ENCODE results near the gene QRICH2.

- TF ChIP-seq POLR2A (IDR thresholded peaks at IDR 0.05) (no peak), POLR2AphosphoS5 (IDR thresholded peaks at IDR 0.05) (no peak)
- TF ChIP-seq, protein P1, sequence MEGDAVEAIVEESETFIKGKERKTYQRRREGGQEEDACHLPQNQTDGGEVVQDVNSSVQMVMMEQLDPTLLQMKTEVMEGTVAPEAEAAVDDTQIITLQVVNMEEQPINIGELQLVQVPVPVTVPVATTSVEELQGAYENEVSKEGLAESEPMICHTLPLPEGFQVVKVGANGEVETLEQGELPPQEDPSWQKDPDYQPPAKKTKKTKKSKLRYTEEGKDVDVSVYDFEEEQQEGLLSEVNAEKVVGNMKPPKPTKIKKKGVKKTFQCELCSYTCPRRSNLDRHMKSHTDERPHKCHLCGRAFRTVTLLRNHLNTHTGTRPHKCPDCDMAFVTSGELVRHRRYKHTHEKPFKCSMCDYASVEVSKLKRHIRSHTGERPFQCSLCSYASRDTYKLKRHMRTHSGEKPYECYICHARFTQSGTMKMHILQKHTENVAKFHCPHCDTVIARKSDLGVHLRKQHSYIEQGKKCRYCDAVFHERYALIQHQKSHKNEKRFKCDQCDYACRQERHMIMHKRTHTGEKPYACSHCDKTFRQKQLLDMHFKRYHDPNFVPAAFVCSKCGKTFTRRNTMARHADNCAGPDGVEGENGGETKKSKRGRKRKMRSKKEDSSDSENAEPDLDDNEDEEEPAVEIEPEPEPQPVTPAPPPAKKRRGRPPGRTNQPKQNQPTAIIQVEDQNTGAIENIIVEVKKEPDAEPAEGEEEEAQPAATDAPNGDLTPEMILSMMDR (IDR thresholded peaks at IDR 0.05), result no peak
Observed at GRCh38 chr17:76276461-76277299, 31.4 kb downstream of the QRICH2 start.

Measured in gastroesophageal sphincter (tissue), 3 donors.